ENCODE measurements around the gene TUBGCP2. TPM values are rescaled to one million over a fixed set of nuclear protein-coding genes. Genes with fewer than 3 reads are reported as not detected.

Gene TUBGCP2
- total and polyA plus RNA-seq, 9 of the 15 experiments (the other 6 are each of a cell fraction or from before 2014, with no cell fraction given) = 4.3 to 56.6 (median 28.4) TPM

DNA sequence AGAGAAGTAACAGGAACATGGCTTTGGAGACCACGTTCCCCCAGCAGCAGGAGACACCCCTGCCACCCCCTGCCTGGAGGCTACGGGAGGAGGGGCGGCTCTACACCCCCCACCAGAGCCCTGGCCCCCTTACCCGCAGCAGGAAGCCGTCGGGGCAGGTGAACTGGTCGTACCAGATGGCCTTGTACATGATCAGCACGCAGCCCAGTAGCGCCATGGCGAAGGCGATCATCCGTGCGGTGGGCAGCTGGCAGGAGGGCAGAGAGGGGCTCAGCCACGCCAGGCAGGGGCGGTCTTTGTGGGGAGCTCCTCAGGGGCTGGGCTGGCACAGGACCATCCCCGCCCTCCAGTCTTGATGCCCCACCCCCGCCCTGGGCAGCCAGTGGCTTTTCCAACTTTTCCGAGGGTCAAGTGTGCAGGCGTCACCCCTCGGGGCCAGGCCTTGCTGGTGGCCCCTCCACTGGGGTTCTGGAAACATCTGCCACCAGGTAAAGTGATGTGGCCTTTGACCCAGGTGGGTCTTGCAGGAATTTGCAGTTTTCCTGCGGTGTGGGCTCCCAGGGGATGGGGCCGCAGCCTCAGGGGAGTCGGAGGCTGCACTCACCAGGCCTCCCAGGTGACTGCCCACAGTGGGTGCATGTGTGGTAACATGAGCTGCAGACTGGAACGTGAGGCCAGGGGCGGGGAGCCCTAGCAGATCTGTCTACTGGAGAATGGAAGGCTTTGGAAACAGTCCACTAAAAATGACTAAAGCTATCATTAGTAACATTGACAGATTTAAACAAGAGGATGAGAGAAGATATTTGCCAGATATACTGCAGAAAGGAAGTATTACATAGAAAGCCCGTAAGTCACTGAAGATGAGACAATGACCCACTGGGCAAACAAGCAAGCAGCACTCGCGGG lies 18.3 kb upstream of the TUBGCP2 start:
- Histone ChIP-seq H3K27ac (ENCODE audit: extremely low read depth, low read depth, low read length) (no peak overlapping the region), H2AFZ (ENCODE audit: low read depth, low read length) (no peak overlapping the region), H3K4me3 (no peak overlapping the region), H3K79me2 (ENCODE audit: control insufficient read depth, insufficient read depth, low read length) (no peaks in the 10 kb centered on the region), H3K4me2 (ENCODE audit: insufficient read depth, low read length) (no peak overlapping the region), H3K27me3 (ENCODE audit: control insufficient read depth in 2 of 2, insufficient read depth in 2 of 2, low read length in 2 of 2) (peaks cover 2 to 4% of the 10 kb centered on the region in 2 experiments; a peak in 1 of 5 replicates), H3K9me3 (replicated peaks; ENCODE audit: control insufficient read depth, insufficient read depth, low read depth, low read length) (no peaks in the 10 kb centered on the region), H3K36me3 (ENCODE audit: control insufficient read depth, insufficient read depth, low read length) (no peaks in the 10 kb centered on the region), H4K20me1 (replicated peaks; ENCODE audit: control insufficient read depth, insufficient read depth, low read length) (no peaks in the 10 kb centered on the region), H3K9me1 (ENCODE audit: control insufficient read depth, insufficient read depth, low read length) (no peaks in the 10 kb centered on the region), H3K9ac (ENCODE audit: insufficient read depth in 1 of 2, low read depth in 2 of 2, low read length in 2 of 2) (no peak overlapping the region), H3K4me1 (replicated peaks in 1 of 2; ENCODE audit: control insufficient read depth in 2 of 2, insufficient read depth in 2 of 2, low read length in 2 of 2) (peaks cover 0 to 50% of the 10 kb centered on the region in 2 experiments; a peak in 3 of 5 replicates)
- no peak for DNase-seq (ENCODE audit: extremely low read depth in 1 of 4, low spot score in 3 of 4)
- no TSS peak for BruUV-seq (replicated peaks)
- intact Hi-C loops (cut with micrococcal nuclease) = loop anchor here (5.0 to 10.0 kb wide), 3 partner anchors 68 to 158 kb away; partner anchors contain the start of gene MTG1
- POLR2A ChIA-PET = interaction anchor here (0.6 kb wide), 1 partner anchor 22 kb away, joined by 3 read pairs; no protein-coding TSS in a partner anchor
- in situ Hi-C loops (cut with MboI) = no loop called here
- CTCF ChIA-PET (ENCODE audit: low intra/inter-chr PET ratio) = no interaction called here
- WGBS (ENCODE audit: insufficient coverage, low coverage, missing lambda C conversion rate) = 16% methylated on average over 9 of the region's 28 CpGs
- TF ChIP-seq BCL6 (CRISPR knock-in tag; IDR thresholded peaks at IDR 0.05) = no peak
- TF ChIP-seq, protein P1, sequence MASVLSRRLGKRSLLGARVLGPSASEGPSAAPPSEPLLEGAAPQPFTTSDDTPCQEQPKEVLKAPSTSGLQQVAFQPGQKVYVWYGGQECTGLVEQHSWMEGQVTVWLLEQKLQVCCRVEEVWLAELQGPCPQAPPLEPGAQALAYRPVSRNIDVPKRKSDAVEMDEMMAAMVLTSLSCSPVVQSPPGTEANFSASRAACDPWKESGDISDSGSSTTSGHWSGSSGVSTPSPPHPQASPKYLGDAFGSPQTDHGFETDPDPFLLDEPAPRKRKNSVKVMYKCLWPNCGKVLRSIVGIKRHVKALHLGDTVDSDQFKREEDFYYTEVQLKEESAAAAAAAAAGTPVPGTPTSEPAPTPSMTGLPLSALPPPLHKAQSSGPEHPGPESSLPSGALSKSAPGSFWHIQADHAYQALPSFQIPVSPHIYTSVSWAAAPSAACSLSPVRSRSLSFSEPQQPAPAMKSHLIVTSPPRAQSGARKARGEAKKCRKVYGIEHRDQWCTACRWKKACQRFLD (CRISPR knock-in tag; IDR thresholded peaks at IDR 0.05) = no peak
- TF ChIP-seq, protein P2, sequence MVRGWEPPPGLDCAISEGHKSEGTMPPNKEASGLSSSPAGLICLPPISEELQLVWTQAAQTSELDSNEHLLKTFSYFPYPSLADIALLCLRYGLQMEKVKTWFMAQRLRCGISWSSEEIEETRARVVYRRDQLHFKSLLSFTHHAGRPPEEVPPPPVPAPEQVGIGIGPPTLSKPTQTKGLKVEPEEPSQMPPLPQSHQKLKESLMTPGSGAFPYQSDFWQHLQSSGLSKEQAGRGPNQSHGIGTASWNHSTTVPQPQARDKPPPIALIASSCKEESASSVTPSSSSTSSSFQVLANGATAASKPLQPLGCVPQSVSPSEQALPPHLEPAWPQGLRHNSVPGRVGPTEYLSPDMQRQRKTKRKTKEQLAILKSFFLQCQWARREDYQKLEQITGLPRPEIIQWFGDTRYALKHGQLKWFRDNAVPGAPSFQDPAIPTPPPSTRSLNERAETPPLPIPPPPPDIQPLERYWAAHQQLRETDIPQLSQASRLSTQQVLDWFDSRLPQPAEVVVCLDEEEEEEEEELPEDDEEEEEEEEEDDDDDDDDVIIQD (CRISPR knock-in tag; IDR thresholded peaks at IDR 0.05) = no peak
- FAIRE-seq = no peak
- ATAC-seq = no peak
